HFF-Myc (cell line): ENCODE data around the gene C2CD2L.

Experiments
- DNase-seq: peaks from one replicate; pipeline ENCODE4 v3.0.0-alpha.2; 2011; ENCODE audit warnings: low read depth; ENCODE audit errors: extremely low read depth
- H3K4me3 ChIP-seq: replicated peaks from 2 replicates; pipeline ENCODE4 v1.5.1; 2011; ENCODE audit warnings: low read depth, mild to moderate bottlenecking, control low read depth, low read length
- TF ChIP-seq, protein P1 (sequence below): IDR thresholded peaks from 2 replicates; pipeline ENCODE4 v1.5.1; 2012; ENCODE audit warnings: mild to moderate bottlenecking, low read depth, low read length, control low read depth; ENCODE audit errors: missing control alignments

C2CD2L gene

DNA sequence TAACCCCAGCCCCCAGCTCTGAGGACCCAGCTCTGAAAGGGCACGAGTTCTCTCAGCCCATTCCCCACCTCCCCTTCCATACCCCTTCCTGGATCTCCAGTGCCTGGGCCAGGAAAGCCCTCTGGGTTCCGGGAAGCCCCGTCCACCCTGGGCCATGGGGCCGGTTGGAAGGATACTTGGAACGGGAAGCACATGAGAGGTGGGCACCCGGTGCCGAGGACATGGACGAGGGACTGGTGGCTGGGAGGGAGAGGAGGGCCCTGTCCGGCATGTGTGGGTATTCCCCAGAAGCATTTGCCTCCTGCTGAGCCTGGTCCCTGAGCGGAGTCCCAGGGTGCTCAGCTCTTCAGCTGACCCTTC, 9.1 kb downstream of the C2CD2L start:
- DNase-seq, result no peak
- H3K4me3 ChIP-seq, result no peak overlapping the region
- TF ChIP-seq, protein P1, sequence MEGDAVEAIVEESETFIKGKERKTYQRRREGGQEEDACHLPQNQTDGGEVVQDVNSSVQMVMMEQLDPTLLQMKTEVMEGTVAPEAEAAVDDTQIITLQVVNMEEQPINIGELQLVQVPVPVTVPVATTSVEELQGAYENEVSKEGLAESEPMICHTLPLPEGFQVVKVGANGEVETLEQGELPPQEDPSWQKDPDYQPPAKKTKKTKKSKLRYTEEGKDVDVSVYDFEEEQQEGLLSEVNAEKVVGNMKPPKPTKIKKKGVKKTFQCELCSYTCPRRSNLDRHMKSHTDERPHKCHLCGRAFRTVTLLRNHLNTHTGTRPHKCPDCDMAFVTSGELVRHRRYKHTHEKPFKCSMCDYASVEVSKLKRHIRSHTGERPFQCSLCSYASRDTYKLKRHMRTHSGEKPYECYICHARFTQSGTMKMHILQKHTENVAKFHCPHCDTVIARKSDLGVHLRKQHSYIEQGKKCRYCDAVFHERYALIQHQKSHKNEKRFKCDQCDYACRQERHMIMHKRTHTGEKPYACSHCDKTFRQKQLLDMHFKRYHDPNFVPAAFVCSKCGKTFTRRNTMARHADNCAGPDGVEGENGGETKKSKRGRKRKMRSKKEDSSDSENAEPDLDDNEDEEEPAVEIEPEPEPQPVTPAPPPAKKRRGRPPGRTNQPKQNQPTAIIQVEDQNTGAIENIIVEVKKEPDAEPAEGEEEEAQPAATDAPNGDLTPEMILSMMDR, result no peak

DNA sequence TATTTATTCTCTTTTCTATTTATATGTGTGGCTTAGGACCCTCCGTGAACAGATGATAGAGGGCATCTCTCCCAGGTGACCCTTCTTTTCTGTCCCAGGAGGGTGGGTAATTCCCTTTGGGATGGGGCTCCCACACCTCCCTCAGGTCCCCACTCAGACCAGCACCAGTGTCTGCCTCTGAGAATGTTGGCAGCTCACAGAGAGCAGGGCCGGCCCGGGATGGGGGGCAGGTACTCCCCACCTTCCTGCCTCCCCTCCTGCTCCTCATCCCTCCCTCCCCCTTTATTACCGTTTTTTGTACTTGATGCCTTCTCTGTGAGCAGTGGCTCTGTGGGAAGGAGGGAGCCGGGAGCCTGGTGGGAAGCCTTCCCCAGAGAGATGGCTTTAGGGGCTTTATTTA, 9.5 kb downstream of the C2CD2L start:
- DNase-seq, result no peak
- no peak overlapping the region for H3K4me3 ChIP-seq
- TF ChIP-seq, protein P1, result no peak

DNA sequence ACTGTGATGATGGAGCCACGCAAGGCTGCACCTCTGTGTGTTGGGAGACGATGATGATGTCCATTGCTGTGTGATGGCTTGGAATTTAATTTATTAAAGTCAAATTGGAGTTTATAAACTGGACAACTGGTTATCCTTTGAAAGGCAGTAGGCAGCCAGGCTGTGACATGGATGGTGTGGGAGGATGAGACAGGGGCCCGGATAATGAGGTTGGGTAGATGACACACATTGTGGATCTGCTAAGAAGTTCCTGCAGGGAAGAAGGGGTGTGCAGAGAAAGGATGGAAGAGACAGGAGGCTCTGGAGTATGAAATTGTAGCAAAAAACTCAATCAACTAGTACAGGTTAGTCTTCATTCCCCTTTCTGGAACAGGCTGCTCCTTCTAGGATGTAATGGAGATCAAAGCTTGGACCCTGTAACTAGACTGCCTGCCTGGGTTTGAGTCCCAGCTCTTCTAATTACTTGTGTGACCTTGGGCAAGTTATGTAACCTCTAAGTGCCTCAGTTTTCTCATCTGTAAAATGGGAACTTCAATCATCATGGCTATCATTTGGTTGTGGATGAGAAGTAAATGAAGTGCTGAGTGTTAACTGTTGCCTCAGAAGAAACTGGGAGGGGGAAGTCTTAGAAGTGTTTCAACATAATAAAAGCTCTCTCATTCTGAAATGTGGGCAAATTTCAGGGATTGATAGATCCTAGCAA, 10.0 kb downstream of the C2CD2L start:
- TF ChIP-seq, protein P1, result no peak
- no peak for DNase-seq
- no peak overlapping the region for H3K4me3 ChIP-seq

DNA sequence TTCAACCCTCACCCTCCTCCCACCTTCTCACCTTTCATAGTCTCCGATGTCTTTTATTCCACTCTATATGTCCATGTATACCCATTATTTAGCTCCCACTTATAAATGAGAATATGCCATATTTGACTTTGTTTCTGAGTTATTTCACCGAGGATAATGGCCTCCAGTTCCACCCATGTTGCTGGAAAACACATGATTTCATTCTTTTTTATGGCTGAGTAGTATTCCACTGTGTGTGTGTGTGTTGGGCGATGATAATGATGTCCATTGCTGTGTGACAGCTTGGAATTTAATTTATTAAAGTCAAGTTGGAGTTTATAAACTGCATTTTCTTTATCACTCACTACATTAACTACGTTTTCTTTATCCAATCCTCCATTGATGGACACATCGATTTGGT, 11.1 kb downstream of the C2CD2L start:
- DNase-seq, result no peak
- TF ChIP-seq, protein P1, result no peak
- H3K4me3 ChIP-seq, result no peak overlapping the region

DNA sequence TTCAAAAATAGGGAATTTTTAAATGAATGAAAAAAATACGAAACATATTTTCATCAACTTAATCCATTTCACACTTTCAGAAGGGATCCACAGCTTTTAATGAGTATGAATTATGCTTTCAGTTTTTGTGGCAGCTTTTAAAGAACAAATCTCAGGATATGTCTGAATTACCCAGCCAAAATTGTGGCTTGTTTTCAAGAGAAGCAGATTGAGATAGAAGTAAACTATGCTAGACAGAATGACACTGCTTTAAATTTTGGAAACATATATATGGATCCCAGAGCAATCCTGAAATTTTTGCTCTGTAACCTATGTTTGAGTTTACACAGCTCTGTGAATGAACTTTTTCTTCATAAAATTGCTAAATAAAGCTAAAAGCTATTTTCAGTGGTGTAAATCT, 11.8 kb downstream of the C2CD2L start:
- TF ChIP-seq, protein P1, result no peak
- DNase-seq, result no peak
- H3K4me3 ChIP-seq, result no peak overlapping the region

DNA sequence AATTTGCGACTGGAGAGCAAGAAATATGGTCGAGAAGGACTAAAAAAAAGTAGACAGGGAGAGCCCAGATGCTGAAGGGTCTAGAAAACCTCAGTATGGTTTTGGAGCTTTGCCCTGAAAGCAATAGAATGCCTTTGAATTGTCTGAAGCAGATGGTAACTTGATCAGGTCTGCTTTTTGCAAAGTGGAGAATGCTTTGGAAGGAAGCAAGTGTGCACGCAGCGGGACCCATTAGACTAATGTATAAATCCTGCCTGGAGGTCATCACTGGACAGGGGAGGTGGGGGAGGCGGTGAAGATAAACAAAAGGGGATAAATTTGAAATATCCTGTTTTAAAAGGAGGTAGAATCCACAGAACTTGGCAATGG, 13.5 kb downstream of the C2CD2L start:
- TF ChIP-seq, protein P1, result no peak
- peak; percentile 84 for DNase-seq
- peak overlapping the region; percentile 94 for H3K4me3 ChIP-seq

DNA sequence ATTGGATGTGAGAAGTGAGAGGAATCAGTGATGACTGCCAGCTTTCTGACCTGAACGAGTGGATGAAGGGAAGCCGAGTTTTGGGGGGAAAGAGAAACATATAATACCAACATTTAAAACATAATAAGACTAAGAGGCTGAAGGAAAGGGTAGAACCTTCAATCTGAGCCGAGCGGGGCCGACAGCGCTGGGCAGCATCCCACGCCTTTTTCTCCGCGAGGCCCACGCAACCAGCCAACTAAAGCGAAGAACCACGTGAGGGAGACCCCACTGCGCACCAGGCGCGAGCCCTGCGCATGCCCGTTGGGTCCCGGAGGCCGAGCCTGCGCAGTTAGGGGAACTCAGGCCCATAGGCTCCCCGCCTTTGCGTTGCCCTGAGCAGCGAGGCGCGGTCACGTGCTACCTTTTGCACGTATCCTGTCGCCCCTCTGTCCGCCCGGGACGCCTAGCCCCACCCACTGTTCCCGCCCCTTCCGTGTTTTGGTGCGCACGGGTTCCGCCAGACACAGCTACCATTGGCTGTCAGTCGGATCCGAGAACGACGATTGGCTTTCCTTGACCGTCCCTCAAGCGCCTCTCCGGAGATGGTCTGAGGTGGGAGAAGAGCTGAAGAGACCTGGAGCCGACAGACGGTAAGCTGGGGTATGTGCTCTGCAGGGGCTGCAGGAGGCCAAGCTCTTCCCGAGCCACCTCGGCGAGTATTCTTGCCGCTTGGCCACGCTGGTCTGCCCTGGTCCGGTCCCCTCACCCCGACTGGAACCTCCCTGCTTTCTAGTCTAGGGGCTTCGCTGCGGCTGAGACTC, 14.1 kb downstream of the C2CD2L start, which contains the start of gene HINFP:
Gene HINFP, plus strand, starts transcription at position 573 of the 803 bp plus-strand sequence. CDS start 5,365 bp downstream, outside the sequence.
- H3K4me3 ChIP-seq, result peak within 1 kb of the TSS; percentile 94
- TF ChIP-seq, protein P1, result no peak
- DNase-seq, result peak; percentile 97
